Gastroesophageal sphincter (tissue), 3 donors: ENCODE results near the gene SLC6A3.

Experiments
- EP300 ChIP-seq: sonication (generic); formaldehyde crosslinking; IDR thresholded peaks from one replicate; pipeline ENCODE4 v1.6.1; 2017; ENCODE audit warnings: antibody characterized with exemption, mild to moderate bottlenecking
- POLR2A ChIP-seq, 2 donors: fragments of 450-650 bp; IDR thresholded peaks; one replicate each; pipeline ENCODE4 v1.6.1; 2017; ENCODE audit warnings: antibody characterized with exemption in 2 of 2, mild to moderate bottlenecking in 2 of 2, moderate library complexity in 1 of 2
- POLR2AphosphoS5 ChIP-seq: sonication (generic); formaldehyde crosslinking; IDR thresholded peaks from one replicate; pipeline ENCODE4 v1.6.1; 2017; ENCODE audit warnings: antibody characterized with exemption
- TF ChIP-seq, protein P1 (sequence below), 4 experiments: fragments of 200-600 bp in 2 of 4; fragments of 450-650 bp in 2 of 4; sonication (generic) in 1 of 4; IDR thresholded peaks; one replicate each; pipeline ENCODE4 v1.5.1; 2017 to 2019; ENCODE audit warnings: antibody characterized with exemption in 4 of 4, mild to moderate bottlenecking in 2 of 4, moderate library complexity in 2 of 4

GRCh38 chr5:1344975-1345838 lies 100.0 kb downstream of the SLC6A3 start, which contains the start of gene CLPTM1L:
- TF ChIP-seq, protein P1, sequence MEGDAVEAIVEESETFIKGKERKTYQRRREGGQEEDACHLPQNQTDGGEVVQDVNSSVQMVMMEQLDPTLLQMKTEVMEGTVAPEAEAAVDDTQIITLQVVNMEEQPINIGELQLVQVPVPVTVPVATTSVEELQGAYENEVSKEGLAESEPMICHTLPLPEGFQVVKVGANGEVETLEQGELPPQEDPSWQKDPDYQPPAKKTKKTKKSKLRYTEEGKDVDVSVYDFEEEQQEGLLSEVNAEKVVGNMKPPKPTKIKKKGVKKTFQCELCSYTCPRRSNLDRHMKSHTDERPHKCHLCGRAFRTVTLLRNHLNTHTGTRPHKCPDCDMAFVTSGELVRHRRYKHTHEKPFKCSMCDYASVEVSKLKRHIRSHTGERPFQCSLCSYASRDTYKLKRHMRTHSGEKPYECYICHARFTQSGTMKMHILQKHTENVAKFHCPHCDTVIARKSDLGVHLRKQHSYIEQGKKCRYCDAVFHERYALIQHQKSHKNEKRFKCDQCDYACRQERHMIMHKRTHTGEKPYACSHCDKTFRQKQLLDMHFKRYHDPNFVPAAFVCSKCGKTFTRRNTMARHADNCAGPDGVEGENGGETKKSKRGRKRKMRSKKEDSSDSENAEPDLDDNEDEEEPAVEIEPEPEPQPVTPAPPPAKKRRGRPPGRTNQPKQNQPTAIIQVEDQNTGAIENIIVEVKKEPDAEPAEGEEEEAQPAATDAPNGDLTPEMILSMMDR (IDR thresholded peaks at IDR 0.05) = peak in 3 of 4 experiments; percentile 16 to 38 (median 37)
- TF ChIP-seq POLR2AphosphoS5 (peak; percentile 85), POLR2A (IDR thresholded peaks at IDR 0.05) (peak; percentile 83 to 91), EP300 (no peak)
